Measurements from ENCODE around the gene SNX32.
A peak's percentile ranks its signal among the peaks of the same experiment; 100 is the strongest.

Gene SNX32

GRCh38 chr11:65857853-65858680 is 24.3 kb downstream of the SNX32 start, which contains the start of gene CFL1:
Gene CFL1, minus strand, starts transcription at chr11:65858180. Its CDS starts 81 bp downstream, at chr11:65858099.
- peak; percentile 96 for DNase-seq

- no peak for DNase-seq
These were observed 24.9 kb downstream of the SNX32 start for GRCh38 chr11:65858681-65859087.

- DNase-seq = peak; percentile 98
These were observed 25.5 kb downstream of the SNX32 start for GRCh38 chr11:65859095-65859811.

- no peak for DNase-seq
These were observed 26.1 kb downstream of the SNX32 start for GRCh38 chr11:65859812-65860277.

- DNase-seq = peak; percentile 98
These were observed 26.8 kb downstream of the SNX32 start, which contains the start of gene MUS81 for GRCh38 chr11:65860278-65861164. Gene MUS81, plus strand, starts transcription at chr11:65860433. Its CDS starts 321 bp downstream, at chr11:65860754.

GRCh38 chr11:65861165-65861505 is 27.4 kb downstream of the SNX32 start:
- no peak for DNase-seq

- DNase-seq = no peak
These were observed 27.9 kb downstream of the SNX32 start for GRCh38 chr11:65861533-65862183.

GRCh38 chr11:65862191-65862735 is 28.5 kb downstream of the SNX32 start:
- DNase-seq = no peak

GRCh38 chr11:65862941-65863888 is 29.5 kb downstream of the SNX32 start:
- no peak for DNase-seq

- no peak for DNase-seq
These were observed 30.3 kb downstream of the SNX32 start for GRCh38 chr11:65863889-65864705.

GRCh38 chr11:65864706-65865471 is 31.1 kb downstream of the SNX32 start:
- no peak for DNase-seq

- no peak for DNase-seq
These were observed 31.9 kb downstream of the SNX32 start for GRCh38 chr11:65865550-65866172.

GRCh38 chr11:65866509-65867283 is 32.9 kb downstream of the SNX32 start:
- DNase-seq = no peak

GRCh38 chr11:65867284-65868071 is 33.7 kb downstream of the SNX32 start:
- no peak for DNase-seq

GRCh38 chr11:65868076-65868667 is 34.4 kb downstream of the SNX32 start:
- DNase-seq = no peak

- no peak for DNase-seq
These were observed 35.1 kb downstream of the SNX32 start for GRCh38 chr11:65868907-65869306.
